BJ (cell line): ENCODE measurements around the gene TAOK1. TPM values are rescaled to one million over a fixed set of nuclear protein-coding genes. Genes with fewer than 3 reads are reported as not detected.

Source experiments
- CTCF ChIA-PET: fragments of 350-600 bp; formaldehyde crosslinking; extraction: SDS; loops from one replicate; lab custom pipeline; 2021; ENCODE audit warnings: antibody characterized with exemption, inconsistent platforms; lab: Yijun Ruan, JAX
- POLR2A ChIA-PET: fragments of 300-600 bp; sonication (Branson Sonifier 250); formaldehyde crosslinking; extraction: SDS; loops from one replicate; lab custom pipeline; 2021; ENCODE audit warnings: antibody characterized with exemption; lab: Charles Lee
- DNase-seq: peaks from one replicate; pipeline ENCODE4 v3.0.0-alpha.2; 2011; ENCODE audit warnings: low read depth
- H3K27me3 ChIP-seq: 2 replicates; pipeline ENCODE4 v1.6.0; 2011; ENCODE audit warnings: low read length; ENCODE audit not compliant: control insufficient read depth, insufficient read depth
- H3K36me3 ChIP-seq: 2 replicates; pipeline ENCODE4 v1.5.1; 2011; ENCODE audit warnings: low read length; ENCODE audit not compliant: control insufficient read depth, insufficient read depth
- H3K4me3 ChIP-seq: 2 replicates; pipeline ENCODE4 v1.5.1; 2011; ENCODE audit warnings: low read depth, mild to moderate bottlenecking, control low read depth, low read length
- CTCF ChIP-seq: IDR thresholded peaks from 2 replicates; pipeline ENCODE4 v1.5.1; 2011; ENCODE audit warnings: low read depth, mild to moderate bottlenecking, control low read depth, inconsistent platforms, low read length, moderate library complexity; ENCODE audit not compliant: insufficient read depth
- polyA plus RNA-seq: library from polyadenylated mRNA; depleted of rRNA; stranded (reverse); fragments of >200 nt; gene quantifications from 2 replicates; pipeline ENCODE4 v1.2.3, GENCODE V29; 2011

TAOK1 gene
- polyA plus RNA-seq, 1 experiment: 9.1 TPM

GRCh38 chr17:29495011-29495410 is 104.8 kb downstream of the TAOK1 start:
- no peak for DNase-seq
- H3K27me3 ChIP-seq: no peaks in the 10 kb centered on the region
- TF ChIP-seq CTCF: no peak
- ChIA-PET CTCF (no interaction called here), POLR2A (interaction anchor here (0.5 kb wide), 2 partner anchors 16 to 204 kb away, joined by 4 to 20 read pairs; no protein-coding TSS in a partner anchor)
- peaks cover 7% of the 10 kb centered on the region for H3K36me3 ChIP-seq
- no peak overlapping the region for H3K4me3 ChIP-seq

GRCh38 chr17:29504711-29505110 is 114.5 kb downstream of the TAOK1 start:
- Histone ChIP-seq H3K27me3 (no peaks in the 10 kb centered on the region), H3K4me3 (no peak overlapping the region), H3K36me3 (peaks cover 5% of the 10 kb centered on the region)
- POLR2A ChIA-PET: interaction anchor here (0.6 kb wide), 1 partner anchor 27 kb away, joined by 11 read pairs; no protein-coding TSS in a partner anchor
- CTCF ChIA-PET: interaction anchor here (2.2 kb wide), 1 partner anchor 135 kb away, joined by 9 read pairs; no protein-coding TSS in a partner anchor
- TF ChIP-seq CTCF: no peak
- DNase-seq: no peak

- TF ChIP-seq CTCF: no peak
- Histone ChIP-seq H3K36me3 (peaks cover 3% of the 10 kb centered on the region), H3K4me3 (no peak overlapping the region), H3K27me3 (no peaks in the 10 kb centered on the region)
- ChIA-PET POLR2A (no interaction called here), CTCF (interaction anchor here (0.8 to 2.2 kb wide), 2 partner anchors 31 to 136 kb away, joined by 3 to 9 read pairs; no protein-coding TSS in a partner anchor)
- DNase-seq: no peak
These were observed 115.7 kb downstream of the TAOK1 start for GRCh38 chr17:29505836-29506235.

GRCh38 chr17:29510953-29511352 is 120.8 kb downstream of the TAOK1 start:
- H3K4me3 ChIP-seq: no peak overlapping the region
- H3K27me3 ChIP-seq: no peaks in the 10 kb centered on the region
- no peak for DNase-seq
- no peak for TF ChIP-seq CTCF
- CTCF ChIA-PET: interaction anchor here (1.1 to 2.3 kb wide), 2 partner anchors 26 to 141 kb away, joined by 4 to 6 read pairs; no protein-coding TSS in a partner anchor
- POLR2A ChIA-PET: no interaction called here
- peaks cover 6% of the 10 kb centered on the region for H3K36me3 ChIP-seq

GRCh38 chr17:29514792-29515191 is 124.6 kb downstream of the TAOK1 start:
- H3K36me3 ChIP-seq: peaks cover 8% of the 10 kb centered on the region
- H3K27me3 ChIP-seq: no peaks in the 10 kb centered on the region
- POLR2A ChIA-PET: interaction anchor here (0.6 to 0.7 kb wide), 2 partner anchors 15 to 123 kb away, joined by 5 to 10 read pairs; no protein-coding TSS in a partner anchor
- H3K4me3 ChIP-seq: no peak overlapping the region
- no peak for DNase-seq
- TF ChIP-seq CTCF: no peak
- CTCF ChIA-PET: interaction anchor here (2.3 kb wide), 1 partner anchor 145 kb away, joined by 8 read pairs; no protein-coding TSS in a partner anchor
